ENCODE data around the gene SRC.
A peak's percentile ranks its signal among the peaks of the same experiment; 100 is the strongest.

The SRC gene

DNA sequence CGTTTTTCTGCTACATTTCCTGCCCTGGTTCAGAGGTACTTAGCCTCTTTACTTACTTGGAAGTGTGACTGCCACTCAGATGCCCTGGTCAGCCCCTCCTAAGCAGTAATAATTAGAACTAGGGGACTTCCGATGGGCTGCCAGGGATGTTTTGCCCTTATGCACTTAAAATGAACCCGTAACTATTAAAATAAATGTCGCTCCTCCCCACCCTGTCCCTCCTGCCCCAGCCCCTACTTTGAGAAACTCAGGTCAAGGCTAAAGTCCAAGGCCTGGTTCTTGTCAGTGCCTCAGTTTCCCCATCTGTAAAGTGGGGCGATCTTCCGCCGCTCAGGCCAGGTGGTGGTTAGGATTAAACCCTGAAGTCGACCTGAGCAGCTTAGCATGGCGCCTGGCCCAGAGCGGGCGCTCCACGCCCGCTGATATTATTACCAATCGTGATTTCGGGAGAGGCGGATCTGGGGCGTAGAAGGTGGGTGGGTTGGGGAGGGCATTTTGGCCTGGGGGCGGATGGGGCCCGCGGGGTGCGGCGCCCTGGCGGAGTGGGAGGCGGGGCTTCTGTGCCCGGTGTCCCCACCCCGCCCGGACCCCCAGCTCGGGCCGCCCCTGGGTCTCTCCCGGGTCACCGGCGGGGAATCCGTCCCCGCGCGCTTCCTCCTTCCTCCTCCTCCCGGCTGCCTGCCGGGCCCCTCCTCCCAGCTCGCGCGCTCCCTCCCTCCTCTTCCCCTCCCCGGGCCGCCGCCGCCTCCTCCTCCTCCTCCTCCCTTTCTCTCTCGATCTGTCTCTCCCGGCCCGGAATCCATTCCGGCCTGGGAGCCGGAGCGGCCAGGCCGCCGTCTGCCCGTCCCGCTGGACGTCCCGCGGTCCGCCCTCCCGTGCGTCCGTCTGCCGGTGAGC is at the start of gene SRC:
SRC (plus strand) TSS at position 802 of the 897 bp plus-strand sequence. CDS start 38,014 bp downstream, outside the sequence.
- DNase-seq, result no peak

DNA sequence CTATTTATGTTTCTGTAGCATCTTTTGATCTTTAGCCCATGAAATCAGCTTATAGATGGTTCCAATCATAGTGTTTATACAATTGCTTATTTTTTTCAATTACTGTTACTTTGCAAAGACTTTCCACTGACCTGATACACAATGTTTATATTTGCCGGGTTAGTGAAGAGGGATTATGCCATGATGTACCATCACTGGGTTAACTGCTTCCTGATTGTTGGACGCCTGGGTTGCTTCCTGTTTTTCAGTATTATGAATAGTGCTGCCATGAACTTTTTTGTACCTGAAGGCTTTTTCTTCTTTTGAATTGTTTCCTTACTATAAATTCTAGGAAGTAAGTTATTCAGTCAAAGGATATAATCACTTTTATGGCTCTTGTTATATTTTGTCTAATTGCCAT is 49.6 kb upstream of the SRC start:
- peak; percentile 23 to 36 for DNase-seq

DNA sequence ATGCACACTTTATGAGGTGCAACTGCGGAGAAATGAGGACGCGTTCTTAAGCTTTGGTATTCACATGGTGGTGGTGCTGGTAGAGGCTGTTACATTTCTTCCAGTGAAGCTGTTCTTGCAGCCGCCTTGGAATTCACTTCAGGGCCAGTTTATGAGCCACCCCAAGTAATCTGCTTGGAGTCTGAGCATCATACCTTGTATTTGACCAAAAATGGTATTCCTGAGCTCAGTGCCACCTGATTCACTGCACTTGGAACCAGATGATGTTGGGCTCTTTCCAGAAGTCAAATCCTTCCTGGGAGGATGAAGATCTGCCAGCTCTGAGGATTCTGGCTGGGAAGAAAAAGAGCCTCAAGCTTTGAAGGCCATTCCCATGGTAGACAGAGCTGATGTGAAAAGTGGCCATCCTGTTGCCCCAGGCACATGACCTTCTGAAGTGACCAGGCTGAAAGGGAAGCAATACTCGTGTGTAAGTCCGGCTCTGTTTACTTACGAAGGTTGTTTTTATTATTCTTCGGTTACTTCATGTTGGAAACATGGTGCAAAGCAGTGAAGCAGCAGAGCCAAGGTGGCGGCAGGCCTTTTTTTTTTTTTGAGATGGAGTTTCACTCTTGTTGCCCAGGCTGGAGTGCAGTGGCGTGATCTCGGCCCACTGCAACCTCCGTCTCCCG is 48.7 kb upstream of the SRC start:
- DNase-seq, result no peak

DNA sequence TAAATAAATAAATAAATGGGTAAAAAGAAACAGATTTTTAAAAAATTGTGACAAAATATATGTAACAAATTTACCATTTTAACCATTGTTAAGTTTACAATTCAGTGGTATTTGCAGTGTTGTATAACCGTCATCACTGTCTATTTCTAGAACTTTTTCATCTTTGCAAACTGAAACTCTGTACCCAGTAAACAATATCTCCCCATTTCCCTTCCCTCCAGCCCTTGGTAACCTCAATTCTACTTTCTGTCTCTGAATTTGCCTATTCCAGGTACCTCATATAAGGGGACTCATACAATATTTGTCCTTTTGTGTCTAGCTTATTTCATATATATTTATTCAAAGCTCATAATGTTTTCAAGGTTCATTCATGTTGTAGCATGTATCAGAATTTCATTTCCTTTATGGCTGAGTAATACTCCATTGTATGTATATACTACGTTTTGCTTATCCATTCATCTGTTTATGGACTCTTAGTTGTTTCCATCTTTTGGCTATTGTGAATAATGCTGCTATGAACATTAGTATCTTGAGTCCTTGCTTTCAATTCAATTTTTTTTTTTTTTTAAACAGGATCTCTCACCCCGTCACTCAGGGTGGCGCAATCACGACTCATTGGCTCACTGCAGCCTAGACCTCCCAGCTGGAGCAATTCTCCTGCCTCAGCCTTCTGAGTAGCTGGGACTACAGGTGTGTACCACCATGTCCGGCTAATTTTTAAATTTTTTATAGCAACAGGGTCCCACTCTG is 47.6 kb upstream of the SRC start:
- peak; percentile 23 to 28 for DNase-seq

DNA sequence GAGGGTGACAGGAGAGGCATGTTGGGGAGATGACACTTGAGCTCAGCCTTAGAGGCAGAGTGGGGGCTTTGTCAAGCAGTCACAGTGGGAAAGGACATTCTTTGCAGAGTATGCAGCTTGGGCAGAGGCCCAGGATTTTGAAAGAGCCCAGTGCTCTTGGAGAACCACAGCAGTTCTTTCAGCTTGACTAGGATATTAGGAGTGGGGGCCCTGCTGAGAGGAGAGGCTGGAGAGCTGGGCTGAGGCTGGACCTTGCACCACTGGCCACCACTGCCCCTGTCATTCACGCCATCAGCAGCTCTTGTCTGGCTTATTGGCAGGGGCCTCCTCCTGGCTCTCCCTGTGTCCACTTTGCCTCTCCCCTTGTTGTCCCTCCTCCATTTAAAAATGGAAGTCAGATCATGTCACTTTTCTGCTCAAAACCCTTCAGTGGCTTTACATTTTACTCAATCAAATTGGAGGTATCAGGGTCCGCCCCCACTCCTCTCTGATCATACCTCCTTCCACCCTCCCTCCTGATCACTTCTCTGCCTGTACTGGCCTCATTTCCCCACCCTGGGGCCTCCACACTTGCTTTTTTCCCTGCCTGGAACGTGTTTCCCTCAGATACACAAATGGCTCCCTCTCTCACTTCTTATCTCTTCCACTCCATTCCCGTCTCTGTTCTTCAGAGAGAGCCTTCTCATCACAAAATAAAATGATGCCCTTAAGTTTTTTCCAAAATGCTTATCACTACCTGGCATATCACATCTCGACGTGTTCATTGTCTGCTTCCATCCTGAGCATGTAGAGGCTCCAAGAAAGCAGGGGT is 46.0 kb upstream of the SRC start:
- DNase-seq, result no peak

DNA sequence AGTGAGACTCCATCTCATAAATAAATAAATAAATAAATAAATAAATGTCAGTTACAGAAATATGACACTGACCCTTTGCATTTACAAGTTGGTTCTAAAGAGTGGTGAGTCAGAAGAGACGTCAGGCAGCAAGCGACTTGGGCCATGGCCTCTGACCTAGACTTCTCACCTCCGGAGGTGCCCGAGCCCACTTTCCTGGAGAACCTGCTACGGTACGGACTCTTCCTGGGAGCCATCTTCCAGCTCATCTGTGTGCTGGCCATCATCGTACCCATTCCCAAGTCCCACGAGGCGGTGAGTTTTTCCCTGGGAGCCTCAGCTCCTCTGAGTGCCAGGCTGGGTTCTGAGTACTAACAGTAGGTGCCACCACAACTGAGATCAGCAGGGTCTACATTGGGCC is 44.8 kb upstream of the SRC start:
- DNase-seq, result no peak

DNA sequence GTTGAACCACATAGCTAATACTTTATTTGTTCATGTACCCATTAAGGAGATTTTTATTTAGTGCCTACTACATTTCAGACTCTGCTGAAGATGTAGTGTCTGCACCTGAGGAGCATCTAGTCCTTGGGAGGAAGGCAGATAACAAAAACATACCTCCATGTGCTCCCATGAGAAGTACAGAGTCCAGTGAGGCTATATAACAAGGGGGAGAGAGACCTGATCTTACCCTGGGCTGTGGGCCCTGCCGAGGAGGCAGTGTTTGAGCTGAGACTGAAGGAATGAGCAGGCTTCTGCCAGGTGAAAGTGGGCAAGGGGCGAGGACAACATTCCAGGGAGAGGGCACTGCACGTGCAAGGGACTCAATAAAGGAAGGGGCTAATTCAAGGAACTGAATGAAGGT is 44.4 kb upstream of the SRC start:
- no peak for DNase-seq

DNA sequence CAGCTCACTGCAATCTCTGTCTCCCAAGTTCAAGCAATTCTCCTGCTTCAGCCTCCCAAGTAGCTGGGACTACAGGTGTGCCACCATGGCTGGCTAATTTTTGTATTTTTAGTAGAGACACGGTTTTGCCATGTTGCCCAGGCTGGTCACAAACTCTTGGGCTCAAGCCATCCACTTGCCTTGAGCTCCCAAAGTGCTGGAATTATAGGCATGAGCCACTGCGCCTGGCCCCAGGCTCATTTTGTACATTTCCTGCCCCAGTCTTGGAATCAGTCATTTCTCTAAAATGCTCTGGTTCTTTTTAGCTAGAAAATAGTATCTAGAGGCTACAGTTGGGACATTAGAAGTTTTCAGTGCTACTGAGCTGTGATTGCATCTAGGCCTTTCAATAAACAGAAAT is 43.0 kb upstream of the SRC start:
- no peak for DNase-seq

DNA sequence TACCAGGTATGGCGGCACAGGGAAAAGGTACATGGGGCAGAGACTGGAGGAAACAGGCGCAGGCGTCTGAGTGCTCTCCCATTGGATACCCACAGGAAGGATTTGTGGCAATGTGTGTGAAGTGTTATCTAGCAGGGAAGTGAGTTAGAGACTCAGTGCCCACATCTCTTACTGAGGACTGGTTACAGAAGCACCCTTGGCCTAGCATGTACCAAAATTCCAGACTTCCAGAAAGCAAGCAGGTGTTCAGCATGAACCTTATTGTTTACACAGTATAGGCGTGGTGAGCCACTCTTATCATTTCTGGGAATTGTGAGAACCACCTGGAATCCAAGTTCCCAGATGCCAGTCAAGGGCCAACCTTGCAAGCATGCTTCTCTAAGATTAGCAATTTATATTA is 42.3 kb upstream of the SRC start:
- DNase-seq, result no peak

DNA sequence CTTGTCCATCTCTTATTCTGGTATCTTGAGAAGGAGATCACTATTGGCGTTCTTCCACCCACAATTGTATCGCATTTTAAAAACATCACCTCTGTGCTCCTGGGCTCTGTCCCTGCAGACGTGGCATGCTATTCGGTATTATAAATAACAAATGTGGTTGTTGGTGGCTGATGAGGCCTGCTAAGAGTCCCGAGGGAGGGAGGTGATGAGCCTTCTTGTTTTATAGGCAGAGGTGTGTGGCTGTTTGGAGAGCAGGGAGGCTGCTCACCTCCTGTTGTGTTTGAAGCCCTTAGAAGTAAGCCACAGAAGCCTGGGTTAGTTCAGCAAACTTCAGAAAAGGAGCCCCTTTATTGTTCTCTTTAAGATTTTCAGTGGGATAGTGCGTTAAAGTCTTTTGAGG is 40.9 kb upstream of the SRC start:
- DNase-seq, result no peak

DNA sequence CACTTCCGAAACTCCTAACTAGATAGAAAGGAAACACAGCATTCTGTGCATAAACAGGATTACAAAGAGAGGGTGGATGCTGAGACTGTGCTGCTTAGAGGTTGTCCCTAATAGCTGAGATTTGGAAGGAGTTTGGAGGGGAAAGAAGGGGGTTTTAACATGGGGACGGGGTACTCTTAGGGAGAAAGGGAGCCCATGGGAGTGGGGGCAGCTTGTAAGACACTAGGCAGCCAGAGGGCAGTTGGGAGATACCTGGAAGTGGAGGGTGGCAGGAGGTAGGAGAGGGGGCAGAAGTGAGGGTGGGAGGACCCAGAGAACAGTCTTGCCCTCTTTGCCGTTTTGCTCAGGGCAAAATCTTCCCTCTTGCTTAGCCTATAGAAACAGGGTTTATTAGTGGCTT is 40.1 kb upstream of the SRC start:
- DNase-seq, result no peak

DNA sequence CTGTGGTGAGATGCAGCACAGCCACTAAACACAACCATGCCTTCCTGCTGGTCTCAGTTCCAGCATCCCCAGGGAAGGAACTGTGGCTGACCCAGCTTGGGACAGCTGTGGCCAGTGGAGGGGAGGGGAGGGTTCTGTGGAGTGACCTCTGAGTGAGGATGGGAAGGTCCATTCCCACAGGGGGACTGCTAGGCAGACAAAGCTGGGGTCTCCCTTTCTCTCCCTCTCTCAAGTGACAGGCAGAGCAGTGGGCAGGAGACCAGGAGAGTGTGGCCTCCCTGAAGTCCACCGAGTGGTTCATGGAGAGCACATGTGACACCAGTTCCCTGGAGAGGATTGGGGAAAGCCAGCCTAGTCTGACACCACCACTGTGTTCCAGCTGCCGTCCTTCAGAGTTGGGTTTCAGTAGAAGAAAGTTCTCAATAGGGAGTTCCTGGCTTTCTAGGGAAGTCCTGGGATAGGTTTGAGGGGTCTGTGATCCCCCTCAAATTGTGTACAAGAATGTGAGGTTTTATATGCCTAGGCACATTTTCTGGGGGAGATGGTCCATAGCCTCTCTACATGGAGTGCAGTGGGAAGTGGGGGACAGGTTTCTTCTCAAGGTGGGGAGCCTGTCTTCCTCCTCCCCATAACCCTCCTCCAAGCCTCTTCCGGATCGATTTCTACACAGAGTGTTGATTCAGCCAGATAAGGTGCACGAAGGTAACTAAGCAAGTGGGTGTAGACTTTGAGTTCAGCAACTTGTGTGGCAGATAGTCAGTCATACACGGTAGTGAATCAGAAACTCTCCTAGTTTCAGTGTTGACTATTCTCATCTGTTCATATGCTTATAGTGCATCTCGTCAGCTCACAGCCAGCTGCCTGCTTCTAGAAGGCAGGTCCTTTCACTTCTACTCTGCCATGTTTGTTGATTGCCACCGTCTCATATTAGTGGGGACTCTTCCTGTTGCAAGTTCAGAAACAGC is 37.6 kb upstream of the SRC start:
- no peak for DNase-seq

DNA sequence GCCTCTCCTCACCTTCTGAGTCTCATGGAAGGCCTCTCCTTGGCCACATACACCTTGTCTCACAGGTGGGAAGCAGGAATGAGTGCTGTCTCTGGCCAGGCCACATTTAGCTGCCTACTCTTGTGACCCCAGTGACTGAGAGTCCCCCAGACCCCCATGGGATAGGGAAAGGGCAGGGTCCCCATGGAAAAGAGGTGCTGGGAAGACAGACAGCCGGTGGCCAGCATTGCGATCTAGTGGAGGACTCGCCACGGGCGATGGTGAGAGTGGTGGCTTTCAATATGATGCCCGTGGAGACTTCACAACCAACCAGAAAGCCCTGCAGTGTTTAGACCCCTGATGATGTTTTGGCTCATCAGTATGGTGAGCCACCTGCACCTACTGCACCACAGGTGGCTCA is 36.6 kb upstream of the SRC start:
- no peak for DNase-seq

DNA sequence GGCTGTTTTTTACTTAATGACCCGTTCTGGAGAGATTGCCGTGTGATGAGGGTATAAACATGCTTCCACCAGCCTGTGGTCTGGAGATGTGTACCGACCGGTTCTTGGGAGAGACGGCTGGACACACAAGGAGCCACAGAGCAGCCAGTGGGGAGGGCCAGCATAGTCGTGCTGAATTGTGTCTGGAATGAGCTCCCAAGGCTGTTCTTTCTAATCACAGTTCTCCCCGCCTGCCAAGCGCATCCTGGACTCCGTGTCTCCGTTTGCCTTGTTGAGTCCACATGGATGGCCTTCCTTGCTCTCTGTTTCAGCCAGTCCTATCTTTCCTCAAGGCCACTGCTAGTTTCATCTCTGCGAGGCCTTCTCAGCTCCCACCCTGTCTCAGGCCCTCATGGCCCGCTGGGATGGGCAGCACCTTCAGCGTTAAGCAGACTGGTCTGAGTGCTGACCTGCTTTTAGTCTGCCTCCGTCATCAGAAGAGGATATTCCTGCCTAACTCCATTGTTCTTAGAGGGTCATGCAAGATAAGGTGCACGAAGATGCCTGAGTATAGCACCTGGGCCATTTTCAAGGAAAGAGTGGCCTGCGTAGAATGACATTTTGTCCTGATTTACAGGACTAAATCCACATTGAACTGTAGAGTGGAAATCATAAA is 35.9 kb upstream of the SRC start:
- no peak for DNase-seq

DNA sequence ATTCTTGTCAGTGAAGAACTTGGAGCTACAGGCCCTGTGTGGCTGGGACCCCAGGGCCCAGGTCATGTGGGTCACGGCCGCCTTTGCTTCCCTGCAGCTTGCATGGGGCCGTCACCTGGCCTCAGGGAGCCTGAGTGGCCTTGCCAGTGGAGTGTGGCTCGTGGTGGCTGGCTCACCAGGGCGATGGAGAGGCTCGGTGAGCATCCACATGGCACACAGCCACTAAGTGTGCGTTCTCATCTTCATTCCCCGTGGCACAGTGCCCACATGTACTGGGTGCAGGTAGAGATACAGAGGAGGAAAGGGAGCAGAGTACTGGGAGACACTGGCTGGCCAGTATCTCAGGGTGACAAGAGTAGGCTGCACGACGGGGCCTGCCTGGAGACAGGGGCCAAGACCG is 35.0 kb upstream of the SRC start:
- DNase-seq, result no peak

DNA sequence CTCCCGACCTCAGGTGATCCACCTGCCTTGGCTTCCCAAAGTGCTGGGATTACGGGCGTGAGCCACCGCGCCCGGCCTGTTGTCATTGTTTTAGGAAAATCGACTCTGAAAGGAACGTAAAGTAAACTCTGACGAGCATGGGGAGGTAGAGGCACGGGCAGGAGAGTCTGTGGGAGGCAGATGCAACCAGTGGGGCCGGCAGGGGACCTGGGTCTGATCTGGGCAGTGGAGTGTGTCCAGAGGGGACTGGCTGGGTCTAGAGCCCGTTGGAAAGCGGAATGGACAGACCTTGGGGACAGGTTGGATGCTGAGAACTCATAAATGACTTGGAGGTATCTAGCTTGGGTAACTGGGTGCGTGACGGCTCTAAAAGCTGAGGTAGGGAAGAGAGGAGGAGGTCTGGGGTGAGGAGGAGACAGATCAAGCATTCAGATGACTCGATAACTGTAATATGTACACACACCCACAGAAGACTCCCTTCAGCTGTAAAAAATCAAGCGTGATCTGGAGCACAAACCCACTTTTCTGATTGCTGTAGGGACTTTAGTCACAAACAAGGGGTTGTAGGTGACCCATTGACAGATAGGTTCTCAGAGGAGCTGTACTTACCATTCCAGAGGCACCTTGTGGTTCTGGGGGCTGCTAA is 34.1 kb upstream of the SRC start:
- DNase-seq, result no peak

DNA sequence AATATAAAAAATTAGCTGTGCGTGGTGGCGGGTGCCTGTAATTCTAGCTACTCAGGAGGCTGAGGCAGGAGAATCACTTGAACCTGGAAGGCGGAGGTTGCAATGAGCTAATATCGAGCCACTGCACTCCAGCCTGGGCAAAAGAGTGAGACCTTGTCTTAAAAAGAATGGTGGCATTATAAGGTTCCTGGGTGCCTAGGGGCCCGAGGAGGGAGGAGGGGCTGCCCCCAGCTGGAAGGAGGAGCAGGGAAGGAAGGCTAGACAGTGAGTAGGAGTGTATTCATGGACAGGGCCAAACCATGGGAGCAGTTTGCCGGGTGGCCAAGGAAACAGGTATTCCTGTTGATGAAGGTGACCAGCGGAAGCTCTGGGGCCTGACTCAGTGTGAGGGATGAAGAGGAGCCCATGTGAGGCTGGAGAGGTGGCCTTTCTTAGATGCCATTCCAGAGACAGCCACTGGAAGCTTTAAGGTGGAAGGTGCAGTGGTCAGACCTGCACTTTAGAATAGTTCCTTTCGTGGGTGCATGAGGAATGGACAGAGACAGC is 32.3 kb upstream of the SRC start:
- no peak for DNase-seq

DNA sequence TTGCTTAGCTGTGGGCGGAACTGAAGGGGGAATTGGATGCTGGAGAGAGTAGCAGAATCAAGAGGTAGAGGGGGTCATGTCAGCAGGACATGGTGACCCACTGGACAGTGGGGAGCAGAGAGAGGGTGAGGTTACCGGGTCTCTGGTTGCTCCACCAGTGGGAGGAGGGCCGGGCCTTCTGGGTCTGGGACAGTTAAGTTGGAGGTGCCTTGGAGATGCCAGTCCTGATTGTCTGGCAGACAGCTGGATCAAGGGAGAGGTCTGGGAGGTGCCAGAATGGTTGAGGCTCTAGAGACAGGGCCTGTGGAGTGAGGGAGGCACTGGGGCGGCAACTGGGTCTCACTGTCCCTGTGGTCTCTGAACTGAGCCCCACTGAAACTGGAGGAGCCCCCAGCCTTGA is 31.8 kb upstream of the SRC start:
- DNase-seq, result no peak

DNA sequence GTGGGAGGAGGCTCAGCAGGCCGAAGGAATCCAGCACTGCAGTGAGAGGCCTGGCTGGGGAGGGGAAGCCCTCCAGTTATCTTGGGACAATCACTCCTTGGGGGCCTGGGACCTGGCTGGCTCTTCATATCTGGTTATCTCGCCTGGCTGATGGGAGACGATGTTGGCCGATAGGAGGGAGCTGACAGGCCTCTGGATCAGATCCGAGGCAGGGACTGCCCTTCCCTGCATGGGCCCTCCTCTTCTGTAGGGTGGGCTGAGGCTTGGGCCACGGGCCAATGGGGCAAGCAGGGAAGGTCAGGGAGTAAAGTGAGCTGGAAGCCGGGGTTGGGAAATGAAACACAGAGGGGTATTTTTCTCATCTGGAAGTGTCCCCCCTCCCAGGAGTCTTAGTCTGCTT is 31.3 kb upstream of the SRC start:
- no peak for DNase-seq

DNA sequence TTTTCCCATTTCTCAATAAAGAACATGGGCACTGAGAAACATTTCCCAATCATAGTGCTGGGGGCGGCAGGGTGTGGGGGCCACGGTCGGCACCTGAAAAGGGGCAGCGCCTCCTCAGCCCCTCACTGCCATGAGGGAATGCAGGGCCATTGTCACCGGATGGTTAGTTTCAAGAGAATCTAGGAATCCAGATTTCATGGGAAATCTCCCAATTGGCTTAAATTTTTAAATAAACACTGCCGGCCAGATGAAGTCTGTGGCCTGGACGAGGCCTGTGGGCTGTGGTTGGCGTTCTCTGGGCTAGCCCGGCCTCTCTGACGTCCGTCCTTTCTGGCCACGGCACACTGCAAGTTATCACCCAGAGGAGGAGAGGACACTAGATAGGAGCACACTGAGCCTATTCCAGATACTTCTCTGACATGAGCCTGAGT is 30.9 kb upstream of the SRC start:
- no peak for DNase-seq

All from AML-193 (cell line).